SK-N-MC (cell line): ENCODE results near the gene CCR8.

Source experiments
- EZH2 ChIP-seq: fragments of 200-600 bp; sonication (generic); IDR thresholded peaks from one replicate; pipeline ENCODE4 v1.6.1; 2017; ENCODE audit warnings: antibody characterized with exemption
- POLR2AphosphoS5 ChIP-seq: IDR thresholded peaks from 2 replicates; pipeline ENCODE4 v1.6.1; 2012; ENCODE audit warnings: mild to moderate bottlenecking, low read depth, low read length, borderline replicate concordance

DNA sequence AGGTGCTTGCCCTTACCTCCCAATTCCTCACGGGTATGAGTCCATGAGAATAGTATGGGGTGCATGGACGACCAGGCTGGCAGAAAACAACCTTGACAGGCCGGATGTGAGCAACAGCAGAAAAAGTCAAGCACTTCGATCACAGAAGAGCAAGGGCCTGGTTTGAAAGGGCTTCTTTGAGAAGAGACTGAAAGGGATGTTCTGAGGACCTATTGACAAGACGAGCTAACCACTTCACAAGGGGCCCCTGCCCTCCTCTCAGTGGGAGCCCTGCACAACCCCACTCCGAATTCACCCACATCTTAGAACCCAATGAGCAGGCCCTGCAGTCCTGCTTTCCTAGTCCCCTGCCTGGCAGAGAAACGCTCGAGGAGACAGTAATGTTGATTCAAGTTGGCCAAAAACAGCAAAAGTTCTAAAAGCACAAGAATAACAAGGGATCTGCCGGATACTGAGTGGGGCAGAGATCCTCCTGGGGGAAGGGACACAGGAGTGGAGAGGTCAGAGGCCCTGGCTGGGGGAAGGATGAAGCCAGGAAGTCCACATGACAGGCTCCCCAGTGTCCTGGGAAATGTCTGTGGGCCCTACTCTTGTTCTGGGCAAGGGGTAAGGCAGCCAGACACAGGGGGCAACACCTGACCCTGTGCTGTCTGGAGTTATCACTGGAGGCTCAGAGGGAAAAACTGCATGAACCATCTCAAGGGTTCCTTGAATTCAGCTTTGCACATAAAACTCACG is 34.9 kb upstream of the CCR8 start:
- no peak for TF ChIP-seq EZH2
- no peak for TF ChIP-seq POLR2AphosphoS5
